Hematopoietic multipotent progenitor cell treated with erythropoietin and hydrocortisone succinate and interleukin-3 and kit ligand, for 15 days (in vitro differentiated cells): ENCODE results near the gene GPD2.

Experiments used
- DNase-seq: peaks from one replicate; pipeline ENCODE4 v3.0.0-alpha.2; 2015; ENCODE audit warnings: low spot score

The GPD2 gene

DNA sequence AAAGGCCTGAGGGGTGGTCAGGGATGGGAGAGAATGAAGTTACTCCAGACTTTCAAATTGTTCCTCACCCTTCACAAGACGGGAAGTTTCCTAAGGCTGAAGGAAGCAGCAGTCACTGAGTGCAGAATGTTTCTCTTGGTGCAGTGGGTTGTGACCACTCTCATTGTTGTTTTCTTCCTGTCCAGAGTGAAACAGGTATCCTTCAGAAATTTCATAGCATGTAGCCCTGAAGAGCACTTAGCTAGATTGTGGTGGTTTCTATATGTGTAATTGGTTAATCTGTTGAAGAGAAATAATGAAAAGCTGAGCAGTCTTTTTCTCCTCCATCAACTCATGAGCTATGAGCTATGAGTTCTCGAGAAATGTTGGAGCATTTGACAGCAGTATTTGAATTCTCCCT, 96.8 kb downstream of the GPD2 start:
- no peak for DNase-seq

DNA sequence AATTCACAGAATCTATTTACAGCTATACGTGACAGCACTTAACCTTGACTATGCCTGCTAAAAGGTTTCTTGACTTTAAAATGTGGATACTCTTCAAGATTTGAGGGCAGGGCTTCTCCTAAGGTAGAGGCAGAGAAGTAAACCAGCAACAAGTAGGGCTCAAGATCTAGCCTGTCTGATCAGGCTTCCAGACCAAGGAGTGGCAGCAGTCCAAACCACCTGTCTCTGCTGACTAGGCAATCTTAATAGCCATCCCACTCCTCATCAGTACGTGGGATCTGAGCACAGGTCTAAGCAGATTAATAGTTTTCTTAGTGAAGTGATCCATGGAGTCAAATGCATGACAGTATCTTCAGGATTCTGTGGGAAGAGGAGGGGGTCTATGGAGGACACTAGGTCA, 100.4 kb downstream of the GPD2 start:
- no peak for DNase-seq

DNA sequence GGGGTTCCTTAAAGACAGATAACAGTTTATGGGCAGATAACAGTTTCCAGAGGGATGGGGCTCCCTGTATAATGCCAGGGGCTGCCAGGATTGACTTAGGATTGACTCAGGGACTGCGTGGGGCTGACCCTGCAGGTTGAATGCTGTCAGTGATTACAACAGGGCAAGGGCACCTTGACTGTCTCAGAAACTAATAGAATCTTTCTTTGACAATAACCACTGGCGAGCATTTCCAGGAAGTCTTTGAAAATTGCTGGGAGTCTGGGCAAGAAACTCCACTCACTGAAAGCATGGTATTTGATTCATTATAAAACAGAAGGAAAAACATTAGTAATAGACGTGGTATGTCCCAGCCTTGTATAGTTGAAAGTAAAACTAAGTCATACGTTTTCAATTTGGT, 101.0 kb downstream of the GPD2 start:
- DNase-seq = no peak

DNA sequence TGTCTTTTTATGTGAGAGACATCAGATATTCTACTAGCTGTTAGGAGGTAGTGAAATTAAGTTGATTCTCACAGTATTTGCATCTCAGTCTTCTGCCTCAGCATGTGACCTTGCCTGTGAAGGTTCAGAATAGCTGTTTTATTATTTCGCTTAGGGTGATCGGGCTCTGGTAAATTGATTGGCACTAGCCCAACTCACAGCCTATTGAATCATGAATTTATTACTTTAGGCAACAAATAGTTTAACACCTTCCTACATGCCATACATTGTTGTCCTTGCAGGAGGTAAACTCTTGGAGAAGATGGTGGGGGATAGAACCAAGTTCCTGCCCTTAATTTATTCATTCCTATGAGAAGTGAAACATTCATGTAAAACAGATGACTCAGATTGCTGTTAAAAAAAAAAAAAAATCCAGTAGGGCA, 101.9 kb downstream of the GPD2 start:
- DNase-seq = no peak

DNA sequence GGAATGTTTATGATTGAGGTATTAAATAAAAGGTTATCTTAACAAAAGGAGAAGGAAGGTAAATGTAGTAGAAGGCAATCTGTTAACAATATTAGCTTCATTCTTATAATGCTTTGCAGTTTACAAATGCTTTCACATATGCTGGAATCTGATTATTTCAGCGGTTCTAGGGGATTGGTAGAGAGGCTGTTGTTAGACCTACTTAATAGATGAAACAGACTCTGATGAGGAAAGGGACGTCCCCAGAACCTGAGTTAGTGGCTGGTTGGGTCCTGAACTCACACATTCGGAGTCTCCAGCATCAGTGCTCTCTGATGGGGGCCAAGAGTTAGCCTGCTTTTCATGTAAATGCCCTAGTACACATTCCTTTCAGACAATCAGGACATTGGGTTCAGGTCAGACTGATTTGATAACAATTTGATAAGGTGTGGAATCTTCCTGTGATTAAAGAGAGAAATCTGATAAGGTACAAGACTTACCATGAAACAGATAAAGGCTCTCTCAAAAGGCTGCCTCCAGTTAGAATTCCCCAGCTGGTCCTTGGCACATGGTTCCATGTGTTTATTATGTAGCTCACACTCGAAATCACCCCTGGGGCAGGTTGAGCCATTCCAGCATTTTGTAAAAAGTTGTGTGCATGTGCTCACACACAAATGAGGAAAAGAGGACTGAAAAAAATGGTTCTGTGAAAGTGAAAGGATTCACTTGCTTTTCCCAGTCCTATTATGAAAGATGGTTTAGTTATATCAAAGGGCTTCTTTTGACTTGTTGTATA, 103.1 kb downstream of the GPD2 start:
- DNase-seq = no peak

DNA sequence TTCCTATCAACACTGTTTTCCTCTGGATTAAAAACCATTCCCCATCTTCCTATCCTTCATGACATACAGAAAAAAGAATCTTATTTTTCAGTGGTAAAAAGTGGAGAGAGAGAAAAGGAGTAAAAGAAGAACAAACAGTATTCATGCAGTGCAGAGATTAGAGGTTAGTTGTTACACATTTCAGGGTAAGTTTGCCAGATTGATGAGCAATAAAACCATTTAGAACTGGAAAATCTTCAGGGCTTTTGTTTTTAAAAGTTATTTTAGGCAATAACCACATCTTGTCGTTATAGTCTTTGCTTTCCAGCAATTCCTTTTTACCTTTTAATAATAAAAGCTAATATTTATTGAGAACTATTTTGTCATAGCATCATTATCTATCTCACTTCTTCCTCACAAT, 104.5 kb downstream of the GPD2 start:
- no peak for DNase-seq

DNA sequence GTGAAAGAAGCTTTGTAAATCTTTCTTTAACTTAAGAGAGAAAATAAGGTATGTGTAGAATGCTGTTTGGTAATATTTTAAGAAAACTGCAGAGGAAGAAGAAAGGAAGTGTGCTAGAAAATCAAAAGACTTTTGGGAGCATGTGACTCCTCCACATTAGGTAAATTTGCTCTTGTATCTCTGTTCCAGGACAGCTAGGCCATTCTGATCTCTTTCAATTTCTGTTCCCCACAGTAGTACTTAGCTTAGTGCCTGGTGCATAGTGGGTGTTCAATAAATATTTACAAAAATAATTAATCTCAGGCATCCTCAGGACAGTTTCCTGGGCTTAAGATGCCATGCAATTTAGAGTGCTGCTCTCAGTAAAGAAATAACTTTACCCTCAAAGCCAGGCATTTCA, 105.0 kb downstream of the GPD2 start:
- no peak for DNase-seq

DNA sequence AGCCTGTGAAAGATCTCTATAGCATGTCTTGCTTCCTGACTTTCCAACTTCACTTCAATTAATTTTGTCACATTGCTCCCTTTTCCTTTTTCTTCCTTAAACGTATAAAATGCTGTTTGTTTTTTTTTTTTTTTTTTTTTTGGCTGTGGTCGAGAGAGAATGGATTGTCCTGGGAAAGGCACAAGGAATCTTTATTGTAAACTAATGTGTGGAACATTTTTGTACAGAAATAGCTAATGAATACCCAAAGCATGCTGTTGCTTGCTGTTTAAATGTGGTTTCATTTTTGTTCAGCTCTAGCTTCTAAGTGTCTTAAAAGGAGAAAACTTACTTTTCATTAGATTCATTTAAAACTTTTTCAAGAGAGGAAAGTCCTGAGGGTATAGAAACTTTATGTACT, 105.5 kb downstream of the GPD2 start:
- no peak for DNase-seq

DNA sequence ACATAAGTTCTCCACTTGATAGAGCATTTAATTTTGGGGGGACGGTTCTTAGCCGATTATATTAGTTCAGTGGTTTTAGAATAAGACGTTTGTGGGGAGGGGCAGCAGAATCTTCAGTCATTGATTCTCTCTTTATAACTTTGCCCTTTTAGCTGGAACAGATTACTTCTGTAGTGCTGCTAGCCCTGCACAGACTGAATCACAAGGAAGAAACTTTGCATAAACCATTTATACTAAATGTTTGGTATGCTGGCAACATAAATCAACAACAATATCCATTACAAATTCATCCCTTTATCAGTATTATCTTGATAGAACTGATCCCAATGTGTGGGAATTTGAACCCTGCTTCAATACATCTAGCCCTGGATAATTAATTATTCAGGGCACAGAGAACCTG, 112.2 kb downstream of the GPD2 start:
- no peak for DNase-seq

DNA sequence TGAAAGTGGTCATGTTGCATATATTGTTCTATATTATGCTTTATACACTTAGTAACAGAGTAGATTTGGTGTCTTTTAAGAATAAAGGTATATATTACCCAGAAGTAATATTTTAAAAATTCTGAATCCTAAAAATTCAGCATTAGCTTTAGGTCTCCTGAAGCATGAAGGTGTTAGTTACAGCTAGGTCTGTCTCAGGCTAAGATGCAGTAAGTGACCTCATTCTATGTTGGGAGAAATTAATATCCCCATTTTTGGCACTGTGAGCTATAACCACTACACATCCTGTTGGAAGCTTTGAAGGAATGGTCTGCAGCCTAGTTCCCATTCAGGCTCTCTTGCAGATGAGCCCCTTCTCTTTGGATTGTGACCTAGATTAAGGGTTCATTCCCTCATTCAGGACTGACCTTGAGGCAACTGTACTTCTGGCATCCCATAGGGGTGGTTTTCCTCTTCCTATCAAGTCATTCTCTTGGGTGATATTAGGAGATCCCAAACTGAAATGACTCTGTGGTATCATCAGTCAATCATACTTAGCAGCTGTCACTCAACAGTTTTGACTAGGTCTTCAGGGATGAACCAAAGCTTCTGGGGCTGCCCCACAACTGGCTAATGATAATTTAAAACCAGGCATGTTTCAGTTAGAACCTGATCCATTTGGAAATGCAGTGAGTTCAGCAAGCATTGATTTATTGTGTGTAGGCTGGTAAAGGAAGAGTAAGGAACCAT, 117.7 kb downstream of the GPD2 start:
- DNase-seq = no peak

DNA sequence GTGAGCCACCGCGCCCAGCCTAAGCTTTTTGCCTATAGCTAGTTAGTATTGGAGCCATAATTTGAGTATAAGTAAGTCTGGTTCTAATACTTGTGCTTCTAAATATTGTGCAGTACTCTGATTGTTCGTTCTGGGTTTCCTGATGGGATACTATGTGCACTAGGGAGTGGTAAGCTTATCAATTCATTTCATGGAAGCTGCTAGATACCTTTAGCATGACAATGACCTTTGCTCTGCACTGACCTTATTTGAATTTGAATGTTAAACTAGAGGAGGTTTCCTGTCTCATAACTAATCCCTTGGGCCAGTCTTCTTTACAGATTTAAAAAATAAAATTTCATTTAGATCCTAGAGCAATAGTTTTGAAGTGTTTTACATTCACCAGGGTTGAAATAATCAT, 125.1 kb downstream of the GPD2 start:
- no peak for DNase-seq

DNA sequence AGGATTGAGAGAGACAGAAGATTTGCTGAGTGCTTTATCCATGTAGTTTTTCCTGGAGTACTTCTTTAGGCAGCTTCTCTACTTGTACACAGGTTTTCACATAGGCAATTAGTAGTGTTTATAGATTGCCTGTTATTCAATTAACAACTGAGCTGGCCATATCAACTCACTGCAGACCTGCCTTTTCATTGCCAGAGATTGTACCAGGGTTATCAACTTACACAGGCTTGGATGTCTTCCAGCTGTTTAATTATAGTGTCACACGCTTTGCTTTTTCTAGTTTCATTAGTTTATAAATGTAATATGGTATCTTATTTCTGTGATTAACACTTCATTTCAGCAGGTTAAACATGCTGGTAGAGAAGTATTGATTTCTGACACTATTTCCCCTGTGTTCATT, 125.9 kb downstream of the GPD2 start:
- DNase-seq = peak; percentile 85

DNA sequence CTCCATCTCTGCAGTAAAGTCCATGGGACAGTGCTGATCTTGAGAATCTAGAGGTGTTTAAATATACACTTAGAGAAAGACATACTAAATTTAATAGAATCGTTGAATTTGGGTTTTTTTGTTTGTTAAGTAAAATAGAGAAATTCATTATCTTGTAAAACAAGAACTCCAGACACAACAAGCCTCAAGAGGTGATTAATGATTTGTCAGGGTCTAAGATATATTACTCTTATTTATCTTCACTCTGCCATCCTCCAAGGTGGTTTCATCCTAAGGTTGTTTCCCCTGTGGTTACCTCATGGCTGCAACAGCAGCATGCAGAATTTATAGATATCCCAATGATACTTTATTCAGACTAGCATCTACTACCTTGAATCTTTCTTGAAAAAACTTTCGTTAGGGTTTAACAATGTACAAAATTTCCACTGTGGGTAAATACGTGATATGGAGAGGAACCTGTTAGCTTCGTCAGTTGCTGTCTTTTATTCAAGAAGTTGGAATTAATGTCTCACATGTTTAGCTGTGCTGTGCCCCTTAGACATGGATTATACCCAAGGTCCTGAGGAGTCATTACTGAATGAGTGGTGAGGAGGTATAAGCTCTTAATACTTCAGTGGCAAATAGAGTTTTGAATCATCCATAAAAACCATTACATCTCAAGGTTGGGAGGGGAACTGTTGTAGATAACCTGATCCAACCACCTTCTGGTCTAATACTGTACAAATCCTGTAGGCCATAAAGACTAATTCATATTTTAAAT, 128.0 kb downstream of the GPD2 start:
- DNase-seq = no peak

DNA sequence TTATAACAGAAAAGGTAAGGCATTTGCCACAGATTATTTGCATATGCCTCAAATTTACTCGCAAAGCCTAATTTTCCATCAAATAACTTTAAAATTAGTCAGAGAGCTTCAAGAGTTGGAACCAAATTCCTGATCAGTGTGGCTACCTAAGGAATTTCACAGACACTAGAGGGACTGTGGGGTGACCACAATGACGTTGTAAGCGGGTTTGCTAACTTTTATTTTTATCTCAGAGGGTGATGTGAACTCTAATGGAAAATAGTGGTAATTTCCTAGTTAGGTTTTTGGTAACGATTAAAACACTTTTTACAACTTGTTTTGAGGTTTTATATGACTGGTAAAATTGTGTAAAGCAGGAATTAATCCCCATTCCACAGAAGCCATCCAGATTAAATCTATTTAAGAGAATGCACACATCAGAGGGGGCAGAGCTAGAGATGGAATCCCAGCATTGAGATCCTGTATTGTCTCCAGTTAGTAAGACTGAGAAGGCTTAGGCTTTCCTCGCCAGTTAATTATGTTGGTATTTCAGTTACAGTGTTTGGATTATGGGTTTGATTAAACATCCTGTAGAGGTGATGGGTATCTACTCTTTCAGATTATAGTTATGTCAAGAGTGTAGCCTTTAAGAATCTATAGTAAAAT, 129.0 kb downstream of the GPD2 start:
- no peak for DNase-seq

DNA sequence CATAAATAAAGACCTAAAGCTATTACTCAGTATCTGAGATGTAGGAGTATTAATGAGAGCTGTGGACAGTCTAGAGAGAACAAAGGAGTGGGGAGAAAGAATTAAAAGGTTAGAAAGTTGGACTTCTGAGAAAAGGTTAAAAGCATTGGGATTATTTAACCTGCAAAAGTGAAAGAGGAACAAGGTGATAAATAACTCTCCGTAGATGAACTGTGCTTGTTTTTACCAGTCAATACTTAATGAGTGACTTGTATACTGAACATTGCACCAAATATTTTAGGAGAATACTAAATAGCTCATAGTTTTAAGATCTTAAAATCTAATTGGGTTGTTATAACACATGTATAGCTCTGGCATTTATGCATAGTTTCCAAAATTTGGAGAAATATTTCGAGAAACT, 137.5 kb downstream of the GPD2 start:
- no peak for DNase-seq

DNA sequence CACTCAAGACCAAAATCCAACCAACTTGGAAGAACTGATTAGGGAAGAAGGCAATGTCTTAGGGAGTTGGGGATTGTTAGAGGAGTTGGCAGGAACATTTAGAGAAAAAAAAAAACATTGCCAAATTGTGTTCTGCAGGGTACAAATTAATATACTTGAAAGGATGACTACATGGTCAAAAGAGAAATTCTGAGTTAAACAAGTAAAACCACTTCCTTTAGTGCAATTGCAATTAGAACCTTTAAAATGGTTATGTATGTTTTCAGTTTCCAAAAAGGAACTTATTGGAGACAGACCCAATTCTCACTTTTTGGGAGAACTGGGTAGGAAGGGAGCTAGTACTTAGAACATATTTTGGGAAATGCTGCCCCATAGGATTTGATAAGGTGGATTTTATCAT, 137.9 kb downstream of the GPD2 start:
- DNase-seq = no peak

DNA sequence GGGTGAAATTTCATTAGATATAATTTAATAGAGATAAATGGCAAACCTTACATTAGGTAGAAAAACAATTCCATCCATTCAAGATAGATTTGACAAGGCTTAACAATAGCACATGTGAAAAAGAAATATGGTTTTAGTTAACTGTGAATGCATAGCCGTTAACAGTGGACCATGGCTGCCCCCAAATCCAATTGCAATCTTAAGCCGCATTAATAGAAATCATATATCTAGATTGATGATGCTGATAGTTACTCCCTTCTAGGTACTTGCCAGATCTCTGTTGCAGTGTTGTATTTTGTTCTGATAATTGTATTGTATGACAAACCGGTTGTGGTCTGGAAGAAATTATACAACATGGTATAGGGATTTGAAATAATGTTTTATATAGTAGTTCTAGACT, 139.8 kb downstream of the GPD2 start:
- DNase-seq = no peak

DNA sequence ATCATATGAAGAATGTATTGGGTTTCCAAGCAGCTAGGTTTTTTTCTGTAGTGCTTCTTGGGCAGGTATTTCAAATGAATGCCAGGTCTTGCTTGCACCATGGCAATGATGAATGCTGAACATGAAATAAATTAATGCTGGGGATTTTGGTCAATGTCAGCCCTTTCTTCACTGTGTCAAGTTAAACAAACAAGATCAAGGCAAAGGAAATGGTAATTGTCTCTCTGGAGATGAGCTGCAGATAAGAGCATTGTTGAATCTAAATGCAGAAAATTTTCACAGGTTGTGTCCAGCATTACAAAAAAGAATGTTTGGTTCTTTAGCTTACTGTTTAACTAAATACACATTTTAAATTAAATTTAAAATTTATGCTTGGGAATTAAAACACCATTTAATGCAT, 144.3 kb downstream of the GPD2 start:
- DNase-seq = no peak

DNA sequence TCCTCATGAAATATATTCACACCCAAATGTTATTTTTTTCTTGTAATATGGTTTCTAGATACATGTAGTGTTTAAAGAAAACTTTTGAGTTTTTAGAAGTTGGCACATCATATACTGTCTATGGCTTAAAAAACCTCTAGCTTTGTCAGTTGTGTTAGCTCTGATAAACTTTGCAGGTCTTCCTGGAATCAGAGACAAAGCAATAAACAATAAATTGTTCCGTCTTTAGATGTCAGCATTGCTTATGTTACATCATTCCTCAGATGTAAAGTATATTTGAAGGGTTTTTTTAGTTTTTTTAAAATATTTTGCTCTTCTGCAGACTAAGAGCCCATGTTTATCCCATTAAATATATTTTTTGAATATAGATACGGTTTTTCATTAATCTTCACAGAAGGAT, 145.1 kb downstream of the GPD2 start:
- DNase-seq = no peak

DNA sequence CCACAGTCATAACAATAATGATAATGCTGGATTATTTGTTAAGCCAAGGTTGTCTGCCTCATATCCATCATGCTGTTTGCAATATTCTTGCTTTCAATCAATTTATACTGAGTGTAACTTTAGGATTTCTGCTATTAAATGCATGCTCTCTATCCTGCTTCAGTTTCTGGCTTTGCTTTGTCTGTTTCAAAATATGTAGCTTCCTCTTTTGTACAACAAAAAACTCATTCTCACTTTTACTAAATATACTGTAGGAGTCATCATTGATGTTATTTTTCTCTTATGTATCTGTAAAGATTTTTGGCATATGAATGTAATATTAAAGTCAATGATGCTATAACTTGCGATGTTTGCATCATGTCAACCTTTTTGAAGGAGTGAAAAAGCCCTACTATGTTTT, 149.3 kb downstream of the GPD2 start:
- no peak for DNase-seq

DNA sequence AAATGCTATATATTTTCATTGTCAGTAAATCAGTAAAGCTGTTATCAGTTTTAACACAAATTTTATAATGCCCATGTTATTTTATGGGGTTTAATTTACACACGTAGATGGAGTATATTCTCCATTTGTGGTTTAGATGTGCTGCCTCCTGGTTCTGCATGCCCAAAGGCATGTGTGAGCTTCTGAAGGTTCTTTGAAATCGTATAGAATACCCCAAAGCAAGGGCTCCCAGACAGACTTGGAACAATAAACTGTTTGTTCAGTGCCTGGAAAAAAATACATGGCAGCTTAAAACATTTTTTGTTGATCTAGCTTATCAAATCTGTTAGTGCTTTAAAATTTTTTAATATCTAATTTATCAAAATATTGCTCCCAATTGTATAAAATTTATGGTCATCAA, 150.4 kb downstream of the GPD2 start:
- no peak for DNase-seq

DNA sequence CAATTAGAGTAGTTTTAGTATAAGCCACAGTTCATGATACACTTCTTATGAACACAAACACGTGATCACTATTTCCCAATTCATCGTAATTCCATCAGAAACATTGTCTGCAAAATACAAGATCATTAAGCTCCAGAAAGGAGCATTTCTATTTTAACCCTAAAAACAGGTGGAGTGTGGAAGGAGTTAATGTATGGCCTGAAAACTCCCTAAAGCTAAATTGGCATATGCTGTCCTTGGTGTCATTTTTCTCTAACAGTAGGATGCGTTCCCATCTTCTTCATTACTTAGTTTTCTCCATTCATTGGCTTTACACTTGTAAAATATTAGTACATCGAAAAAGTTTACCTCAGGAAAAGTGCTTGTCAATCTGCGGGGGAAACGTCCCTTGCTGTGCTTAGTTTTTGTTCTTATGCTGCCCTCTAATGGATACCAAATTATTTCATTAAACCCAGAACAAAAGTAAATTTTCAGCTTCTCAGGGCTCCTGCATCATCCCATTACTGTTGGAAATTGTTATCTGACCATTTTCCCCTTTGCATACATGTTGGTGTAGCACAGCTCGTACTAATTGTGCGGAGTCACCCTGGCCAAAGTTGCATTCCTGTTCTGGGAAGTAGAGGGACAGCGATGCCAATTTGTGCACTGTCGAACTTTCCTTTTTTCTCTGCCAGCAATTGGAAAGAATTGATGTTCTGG, 153.4 kb downstream of the GPD2 start:
- peak; percentile 64 for DNase-seq
